H1 (cell line): ENCODE measurements around the gene PSIP1. TPM values are rescaled to one million over a fixed set of nuclear protein-coding genes. Genes with fewer than 3 reads are reported as not detected.

Experiments used
- CTCF ChIA-PET: fragments of 300-600 bp; sonication (Branson Sonifier 250); formaldehyde crosslinking; loops from one replicate; lab custom pipeline; 2021; ENCODE audit not compliant: partially characterized antibody; lab: Charles Lee
- POLR2A ChIA-PET: fragments of 300-600 bp; sonication (Branson Sonifier 250); formaldehyde crosslinking; loops from one replicate; lab custom pipeline; 2021; ENCODE audit warnings: inconsistent platforms; ENCODE audit not compliant: partially characterized antibody; lab: Charles Lee
- DNase-seq, 2 experiments: peaks; one replicate each; pipeline versions ENCODE4 v3.0.0 to v3.0.0-alpha.2; 2010 to 2022; ENCODE audit warnings: low spot score in 2 of 2, low read depth in 1 of 2, mixed read lengths in 1 of 2
- FAIRE-seq: peaks from 2 replicates; lab custom pipeline; 2011; peaks lifted over from hg19 to GRCh38; lab: Jason Lieb, UNC
- H2AFZ ChIP-seq: 2 replicates; pipeline ENCODE4 v1.8.1; 2012; ENCODE audit warnings: low read length, inconsistent platforms
- H2AK5ac ChIP-seq: 2 replicates; pipeline ENCODE4 v1.6.1; 2013; ENCODE audit warnings: low read depth, low read length
- H2BK120ac ChIP-seq: replicated peaks from 2 replicates; pipeline ENCODE3; 2013; ENCODE audit warnings: low read depth, low read length, inconsistent platforms
- H2BK12ac ChIP-seq: 2 replicates; pipeline ENCODE4 v1.6.1; 2013; ENCODE audit warnings: low read depth, low read length
- H2BK15ac ChIP-seq: 2 replicates; pipeline ENCODE4 v1.6.1; 2013; ENCODE audit warnings: low read length
- H2BK20ac ChIP-seq: 2 replicates; pipeline ENCODE4 v1.6.1; 2013; ENCODE audit warnings: low read length
- H2BK5ac ChIP-seq: 2 replicates; pipeline ENCODE4 v1.6.1; 2013; ENCODE audit warnings: low read depth, low read length
- H3K14ac ChIP-seq: 2 replicates; pipeline ENCODE4 v1.6.1; 2013; ENCODE audit warnings: inconsistent platforms; ENCODE audit not compliant: insufficient read length
- H3K18ac ChIP-seq: 2 replicates; pipeline ENCODE4 v1.6.1; 2013; ENCODE audit warnings: low read length; ENCODE audit errors: extremely low read depth
- H3K23ac ChIP-seq: 2 replicates; pipeline ENCODE4 v1.6.1; 2013; ENCODE audit warnings: inconsistent platforms; ENCODE audit not compliant: insufficient read length
- H3K23me2 ChIP-seq: 2 replicates; pipeline ENCODE4 v1.6.1; 2013; ENCODE audit warnings: low read depth, low read length
- H3K27ac ChIP-seq: 2 replicates; pipeline ENCODE4 v1.6.1; 2011; ENCODE audit warnings: low read depth, low read length, inconsistent platforms
- H3K27me3 ChIP-seq, 4 experiments: replicated peaks in 1 of 4; 1 replicate in 1 of 4; 2 replicates in 3 of 4; pipeline versions ENCODE4 v1.6.1 to v1.8.1; 2011 to 2013; ENCODE audit warnings: low read length in 3 of 4, mild to moderate bottlenecking in 3 of 4, inconsistent platforms in 2 of 4, mixed read lengths in 2 of 4, moderate library complexity in 1 of 4; ENCODE audit not compliant: control insufficient read depth in 3 of 4, insufficient read depth in 3 of 4; ENCODE audit errors: extremely low read depth in 1 of 4
- H3K36me3 ChIP-seq, 4 experiments: 2 replicates each; pipeline versions ENCODE4 v1.6.1 to v1.8.1; 2011 to 2013; ENCODE audit warnings: mild to moderate bottlenecking in 4 of 4, low read length in 3 of 4, moderate library complexity in 2 of 4, control low read depth in 1 of 4, inconsistent platforms in 1 of 4; ENCODE audit not compliant: insufficient read depth in 4 of 4, control insufficient read depth in 2 of 4
- H3K4ac ChIP-seq: replicated peaks from 2 replicates; pipeline ENCODE3; 2013; ENCODE audit warnings: low read length, low read depth, mixed read lengths, inconsistent platforms; ENCODE audit not compliant: insufficient read length
- H3K4me1 ChIP-seq, 4 experiments: replicated peaks in 1 of 4; 1 replicate in 1 of 4; 2 replicates in 3 of 4; pipeline versions ENCODE4 v1.6.1 to v1.8.1; 2011 to 2013; ENCODE audit warnings: low read length in 3 of 4, inconsistent platforms in 2 of 4, mixed read lengths in 1 of 4; ENCODE audit not compliant: insufficient read depth in 4 of 4, control insufficient read depth in 3 of 4
- H3K4me2 ChIP-seq, 2 experiments: 2 replicates each; pipeline versions ENCODE4 v1.6.1 to v1.8.1; 2011 to 2013; ENCODE audit warnings: low read depth in 2 of 2, low read length in 2 of 2, control low read depth in 1 of 2, inconsistent platforms in 1 of 2, mild to moderate bottlenecking in 1 of 2; ENCODE audit not compliant: insufficient read depth in 1 of 2
- H3K4me3 ChIP-seq, 4 experiments: fragments of 200-600, 300-600 bp in 1 of 4; sonication (generic), shearing (Covaris generic), sonication (Bioruptor Twin) in 1 of 4; 2 replicates each; pipeline versions ENCODE4 v1.5.1 to v1.8.1; 2011 to 2016; ENCODE audit warnings: low read length in 4 of 4, low read depth in 3 of 4, control low read depth in 2 of 4, inconsistent platforms in 2 of 4, mild to moderate bottlenecking in 2 of 4, mixed read lengths in 1 of 4, moderate library complexity in 1 of 4; ENCODE audit not compliant: insufficient read depth in 2 of 4; ENCODE audit errors: extremely low read depth in 1 of 4
- H3K56ac ChIP-seq: replicated peaks from 2 replicates; pipeline ENCODE3; 2013; ENCODE audit warnings: low read depth, mild to moderate bottlenecking, mixed read lengths, low read length, inconsistent platforms; ENCODE audit not compliant: insufficient read length
- H3K79me1 ChIP-seq: 2 replicates; pipeline ENCODE4 v1.6.1; 2013; ENCODE audit warnings: low read depth, low read length, control low read depth
- H3K79me2 ChIP-seq, 2 experiments: 2 replicates each; pipeline versions ENCODE4 v1.6.1 to v1.8.1; 2012 to 2013; ENCODE audit warnings: low read length in 2 of 2, mild to moderate bottlenecking in 2 of 2, inconsistent platforms in 1 of 2; ENCODE audit not compliant: insufficient read depth in 2 of 2, control insufficient read depth in 1 of 2
- H3K9ac ChIP-seq, 4 experiments: replicated peaks in 1 of 4; 1 replicate in 1 of 4; 2 replicates in 3 of 4; pipeline versions ENCODE4 v1.6.1 to v1.8.1; 2011 to 2013; ENCODE audit warnings: low read depth in 3 of 4, low read length in 3 of 4, control low read depth in 2 of 4, mild to moderate bottlenecking in 2 of 4, moderate library complexity in 2 of 4, inconsistent platforms in 1 of 4; ENCODE audit errors: extremely low read depth in 1 of 4
- H3K9me3 ChIP-seq, 2 experiments: 2 replicates each; pipeline versions ENCODE4 v1.6.1 to v1.8.1; 2012 to 2013; ENCODE audit warnings: mild to moderate bottlenecking in 2 of 2, moderate library complexity in 2 of 2, control low read depth in 1 of 2, inconsistent platforms in 1 of 2, low read depth in 1 of 2, low read length in 1 of 2, mixed read lengths in 1 of 2; ENCODE audit not compliant: insufficient read depth in 2 of 2
- H4K20me1 ChIP-seq, 2 experiments: replicated peaks in 1 of 2; 2 replicates each; pipeline versions ENCODE3 to v1.8.1; 2011 to 2013; ENCODE audit warnings: inconsistent platforms in 2 of 2, low read length in 2 of 2, mild to moderate bottlenecking in 1 of 2; ENCODE audit not compliant: insufficient read depth in 2 of 2, control insufficient read depth in 1 of 2
- H4K5ac ChIP-seq: 2 replicates; pipeline ENCODE4 v1.6.1; 2013; ENCODE audit warnings: low read length, low read depth, mixed read lengths, inconsistent platforms; ENCODE audit not compliant: insufficient read length
- H4K8ac ChIP-seq: 2 replicates; pipeline ENCODE4 v1.8.0; 2013; ENCODE audit warnings: mild to moderate bottlenecking, moderate library complexity, low read length, inconsistent platforms; ENCODE audit not compliant: insufficient read depth; ENCODE audit errors: extremely low read depth
- H4K91ac ChIP-seq: replicated peaks from 2 replicates; pipeline ENCODE3; 2013; ENCODE audit warnings: low read length, mixed read lengths, inconsistent platforms; ENCODE audit not compliant: insufficient read length
- WGBS, 2 experiments: shearing (Covaris generic) in 1 of 2; methylation state at CpG; one replicate each; pipeline versions ENCODE4 v1.1.6 to v1.1.7; 2013 to 2015; ENCODE audit warnings: low lambda C conversion rate in 2 of 2, mixed read lengths in 2 of 2, inconsistent platforms in 1 of 2, low coverage in 1 of 2, missing lambda C conversion rate in 1 of 2; ENCODE audit not compliant: insufficient replicate concordance in 2 of 2, insufficient coverage in 1 of 2, insufficient read length in 1 of 2; ENCODE audit errors: extremely low coverage in 1 of 2, missing lambda C conversion rate in 1 of 2; 5-methylcytosine and 5-hydroxymethylcytosine counted together
- polyA plus RNA-seq, 7 experiments: library from polyadenylated mRNA; depleted of rRNA in 3 of 7; stranded (reverse) in 5 of 7; unstranded in 2 of 7; fragments of >200 nt in 5 of 7; fragments of 200-250 nt in 2 of 7; gene quantifications; 1 replicate in 5 of 7; 2 replicates in 1 of 7; 4 replicates in 1 of 7; pipeline versions ENCODE4 v1.2.1 to v1.2.3, GENCODE V29; 2011 to 2013; ENCODE audit warnings: missing spikeins in 2 of 7, mixed read lengths in 2 of 7
- total RNA-seq: library from RNA; stranded (reverse); fragmentation: NEBNext Ultra II Directional; extraction: Animal tissue kit (Norgen Biotek cat#: 25700); gene quantifications from 2 replicates; pipeline ENCODE4 v1.2.1, GENCODE V29; 2021

Gene PSIP1
- total and polyA plus RNA-seq, 2 of the 8 experiments (the other 6 are each of a cell fraction or from before 2014, with no cell fraction given) = 63.3 to 387 TPM

GRCh38 chr9:15469406-15469805, 41.4 kb downstream of the PSIP1 start:
- CTCF ChIA-PET = interaction anchor here (0.9 to 1.6 kb wide), 9 partner anchors 10 to 1004 kb away, joined by 3 to 5 read pairs (median 3); no protein-coding TSS in a partner anchor
- H3K36me3 ChIP-seq = peaks cover 9 to 100% (median 74%) of the 10 kb centered on the region in 4 experiments; a peak in 7 of 8 replicates

More at GRCh38 chr9:15469406-15469805, 41.4 kb downstream of the PSIP1 start:
- Histone ChIP-seq H2AK5ac (no peak overlapping the region), H4K20me1 (peaks cover 0 to 3% of the 10 kb centered on the region in 2 experiments), H3K23me2 (no peaks in the 10 kb centered on the region), H3K56ac (no peak overlapping the region), H3K4me1 (no peaks in the 10 kb centered on the region), H3K9ac (no peak overlapping the region), H3K9me3 (no peaks in the 10 kb centered on the region), H3K4me3 (no peak overlapping the region), H2AFZ (no peak overlapping the region), H3K4ac (no peak overlapping the region), H2BK15ac (no peak overlapping the region), H3K79me2 (no peaks in the 10 kb centered on the region), H3K27ac (no peak overlapping the region), H3K79me1 (no peaks in the 10 kb centered on the region), H2BK12ac (no peak overlapping the region), H2BK5ac (no peak overlapping the region), H3K23ac (no peak overlapping the region), H2BK120ac (no peak overlapping the region), H3K27me3 (no peaks in the 10 kb centered on the region), H3K14ac (no peak overlapping the region), H4K8ac (no peak overlapping the region), H3K4me2 (no peak overlapping the region), H2BK20ac (no peak overlapping the region), H3K18ac (no peak overlapping the region), H4K91ac (no peak overlapping the region), H4K5ac (no peak overlapping the region)
- no peak for DNase-seq
- POLR2A ChIA-PET = interaction anchor here (0.6 to 3.2 kb wide), 7 partner anchors 9 to 150 kb away, joined by 3 to 12 read pairs (median 7); partner anchors contain the start of gene PSIP1
- FAIRE-seq = no peak
- WGBS, 2 experiments = 84% methylated on average over 1 of the region's 1 CpG; no CpG with 5 or more reads in 1 of the 2 experiments
